Neutrophil (primary cell): ENCODE data around the gene NEUROG1.

Experiments
- H3K27ac ChIP-seq: fragments of 200-600 bp; sonication (generic); 2 replicates; pipeline ENCODE4 v1.5.1; 2016; ENCODE audit warnings: mild to moderate bottlenecking, moderate library complexity
- H3K27me3 ChIP-seq: fragments of 200-600 bp; sonication (generic); 2 replicates; pipeline ENCODE4 v1.6.0; 2016; ENCODE audit warnings: mild to moderate bottlenecking
- H3K36me3 ChIP-seq: fragments of 200-600 bp; sonication (generic); 2 replicates; pipeline ENCODE4 v1.5.1; 2017
- H3K4me1 ChIP-seq, 2 experiments: fragments of 200-600 bp in 1 of 2; sonication (generic) in 1 of 2; 1 replicate in 1 of 2; 2 replicates in 1 of 2; pipeline versions ENCODE4 v1.5.1 to v1.6.1; 2013 to 2016; ENCODE audit warnings: low read depth in 1 of 2, low read length in 1 of 2, mild to moderate bottlenecking in 1 of 2, moderate library complexity in 1 of 2; ENCODE audit not compliant: control insufficient read depth in 1 of 2, insufficient read depth in 1 of 2
- H3K4me3 ChIP-seq, 2 experiments: fragments of 200-600 bp in 1 of 2; sonication (generic) in 1 of 2; 1 replicate in 1 of 2; 2 replicates in 1 of 2; pipeline ENCODE4 v1.5.1; 2013 to 2016; ENCODE audit warnings: low read depth in 1 of 2, low read length in 1 of 2, mild to moderate bottlenecking in 1 of 2, moderate library complexity in 1 of 2
- H3K9me3 ChIP-seq: fragments of 200-600 bp; sonication (generic); 2 replicates; pipeline ENCODE4 v1.5.1; 2016
- CTCF ChIP-seq: fragments of 200-600 bp; sonication (generic); IDR thresholded peaks from 2 replicates; pipeline ENCODE4 v1.5.1; 2016; ENCODE audit warnings: antibody characterized with exemption

The NEUROG1 gene

GRCh38 chr5:135492319-135492626, 43.5 kb downstream of the NEUROG1 start:
- H3K4me3 ChIP-seq = no peak overlapping the region
- H3K27me3 ChIP-seq = peaks cover 100% of the 10 kb centered on the region
- no peaks in the 10 kb centered on the region for H3K4me1 ChIP-seq
- H3K27ac ChIP-seq = no peak overlapping the region
- H3K9me3 ChIP-seq = no peaks in the 10 kb centered on the region
- no peaks in the 10 kb centered on the region for H3K36me3 ChIP-seq
- no peak for TF ChIP-seq CTCF

GRCh38 chr5:135491552-135492318, 44.0 kb downstream of the NEUROG1 start:
- Histone ChIP-seq H3K36me3 (no peaks in the 10 kb centered on the region), H3K4me1 (no peaks in the 10 kb centered on the region), H3K27me3 (peaks cover 100% of the 10 kb centered on the region), H3K4me3 (no peak overlapping the region), H3K9me3 (no peaks in the 10 kb centered on the region), H3K27ac (no peak overlapping the region)
- TF ChIP-seq CTCF = no peak

- Histone ChIP-seq H3K4me3 (no peak overlapping the region), H3K27me3 (peaks cover 100% of the 10 kb centered on the region), H3K4me1 (no peaks in the 10 kb centered on the region), H3K27ac (no peak overlapping the region), H3K36me3 (no peaks in the 10 kb centered on the region), H3K9me3 (no peaks in the 10 kb centered on the region)
- no peak for TF ChIP-seq CTCF
Observed at GRCh38 chr5:135491038-135491551, 44.7 kb downstream of the NEUROG1 start.

- Histone ChIP-seq H3K9me3 (no peaks in the 10 kb centered on the region), H3K27me3 (peaks cover 100% of the 10 kb centered on the region), H3K36me3 (no peaks in the 10 kb centered on the region), H3K4me1 (no peaks in the 10 kb centered on the region), H3K4me3 (no peak overlapping the region), H3K27ac (no peak overlapping the region)
- no peak for TF ChIP-seq CTCF
Observed at GRCh38 chr5:135490245-135491037, 45.3 kb downstream of the NEUROG1 start.

- Histone ChIP-seq H3K27me3 (peaks cover 100% of the 10 kb centered on the region), H3K4me3 (no peak overlapping the region), H3K4me1 (no peaks in the 10 kb centered on the region), H3K36me3 (no peaks in the 10 kb centered on the region), H3K27ac (no peak overlapping the region), H3K9me3 (no peaks in the 10 kb centered on the region)
- no peak for TF ChIP-seq CTCF
Observed at GRCh38 chr5:135489466-135490244, 46.1 kb downstream of the NEUROG1 start.
